ENCODE data around the gene ACSL6.

DNA sequence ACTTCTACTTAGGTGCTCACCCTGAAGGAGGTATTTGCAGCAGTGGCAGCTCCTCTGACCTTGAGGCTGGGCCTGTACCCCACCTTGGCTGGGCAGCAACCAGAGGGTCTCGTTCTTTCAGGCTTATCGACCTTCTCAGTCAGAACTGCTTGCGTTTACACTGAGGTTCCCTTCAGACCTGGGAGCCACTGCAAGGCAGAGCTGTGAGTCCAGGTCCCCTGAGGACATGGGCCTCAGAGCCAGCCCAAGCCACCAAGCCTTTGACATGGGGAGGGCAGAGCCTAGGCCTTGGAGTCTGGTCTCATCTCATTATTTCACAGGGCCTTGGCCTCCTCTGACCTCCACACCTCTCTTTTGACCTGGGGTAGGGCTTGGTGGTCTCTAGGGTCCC, 13.7 kb downstream of the ACSL6 start:
- TF ChIP-seq, protein P1, sequence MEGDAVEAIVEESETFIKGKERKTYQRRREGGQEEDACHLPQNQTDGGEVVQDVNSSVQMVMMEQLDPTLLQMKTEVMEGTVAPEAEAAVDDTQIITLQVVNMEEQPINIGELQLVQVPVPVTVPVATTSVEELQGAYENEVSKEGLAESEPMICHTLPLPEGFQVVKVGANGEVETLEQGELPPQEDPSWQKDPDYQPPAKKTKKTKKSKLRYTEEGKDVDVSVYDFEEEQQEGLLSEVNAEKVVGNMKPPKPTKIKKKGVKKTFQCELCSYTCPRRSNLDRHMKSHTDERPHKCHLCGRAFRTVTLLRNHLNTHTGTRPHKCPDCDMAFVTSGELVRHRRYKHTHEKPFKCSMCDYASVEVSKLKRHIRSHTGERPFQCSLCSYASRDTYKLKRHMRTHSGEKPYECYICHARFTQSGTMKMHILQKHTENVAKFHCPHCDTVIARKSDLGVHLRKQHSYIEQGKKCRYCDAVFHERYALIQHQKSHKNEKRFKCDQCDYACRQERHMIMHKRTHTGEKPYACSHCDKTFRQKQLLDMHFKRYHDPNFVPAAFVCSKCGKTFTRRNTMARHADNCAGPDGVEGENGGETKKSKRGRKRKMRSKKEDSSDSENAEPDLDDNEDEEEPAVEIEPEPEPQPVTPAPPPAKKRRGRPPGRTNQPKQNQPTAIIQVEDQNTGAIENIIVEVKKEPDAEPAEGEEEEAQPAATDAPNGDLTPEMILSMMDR (IDR thresholded peaks at IDR 0.05), result no peak
- TF ChIP-seq POLR2A (IDR thresholded peaks at IDR 0.05), result no peak
- TF ChIP-seq EP300 (IDR thresholded peaks at IDR 0.05), result no peak
